Stimulated activated CD8-positive, alpha-beta memory T cell treated with anti-CD3 and anti-CD28 coated beads, Interleukin-12 subunit alpha, Interleukin-12 subunit beta, amount 100 ng/mL, for 24 hours (primary cell): Measurements from ENCODE around the gene CASK.

ENCODE experiments used
- DNase-seq: peaks from one replicate; pipeline ENCODE4 v3.0.0-alpha.2; 2020; ENCODE audit errors: extremely low read depth

Gene CASK

GRCh38 chrX:41909068-41909467, 14.3 kb downstream of the CASK start:
- no peak for DNase-seq

GRCh38 chrX:41906515-41907187, 16.7 kb downstream of the CASK start:
- DNase-seq = no peak

GRCh38 chrX:41903544-41903943, 19.8 kb downstream of the CASK start:
- no peak for DNase-seq

GRCh38 chrX:41900321-41900720, 23.0 kb downstream of the CASK start:
- no peak for DNase-seq

- DNase-seq = no peak
These were observed 27.5 kb downstream of the CASK start for GRCh38 chrX:41895826-41896225.

- DNase-seq = no peak
These were observed 33.3 kb downstream of the CASK start for GRCh38 chrX:41890026-41890423.

- no peak for DNase-seq
These were observed 33.9 kb downstream of the CASK start for GRCh38 chrX:41889317-41890025.

- DNase-seq = no peak
These were observed 35.7 kb downstream of the CASK start for GRCh38 chrX:41887691-41888090.

- DNase-seq = no peak
These were observed 37.6 kb downstream of the CASK start for GRCh38 chrX:41885724-41886123.

- no peak for DNase-seq
These were observed 42.2 kb downstream of the CASK start for GRCh38 chrX:41881166-41881565.

- DNase-seq = no peak
These were observed 46.2 kb downstream of the CASK start for GRCh38 chrX:41877167-41877566.

GRCh38 chrX:41875142-41875541, 48.2 kb downstream of the CASK start:
- DNase-seq = no peak

- no peak for DNase-seq
These were observed 52.6 kb downstream of the CASK start for GRCh38 chrX:41870719-41871151.

GRCh38 chrX:41868392-41868977, 54.9 kb downstream of the CASK start:
- no peak for DNase-seq

GRCh38 chrX:41863343-41864203, 59.8 kb downstream of the CASK start:
- no peak for DNase-seq

GRCh38 chrX:41862562-41863184, 60.7 kb downstream of the CASK start:
- DNase-seq = no peak

GRCh38 chrX:41858161-41858775, 65.1 kb downstream of the CASK start:
- DNase-seq = no peak

- no peak for DNase-seq
These were observed 65.7 kb downstream of the CASK start for GRCh38 chrX:41857670-41858069.

- DNase-seq = no peak
These were observed 76.6 kb downstream of the CASK start for GRCh38 chrX:41846714-41847113.

GRCh38 chrX:41837270-41837944, 85.9 kb downstream of the CASK start:
- no peak for DNase-seq

GRCh38 chrX:41828826-41829225, 94.5 kb downstream of the CASK start:
- no peak for DNase-seq
